ENCODE data around the gene TFR2.

TFR2 gene

DNA sequence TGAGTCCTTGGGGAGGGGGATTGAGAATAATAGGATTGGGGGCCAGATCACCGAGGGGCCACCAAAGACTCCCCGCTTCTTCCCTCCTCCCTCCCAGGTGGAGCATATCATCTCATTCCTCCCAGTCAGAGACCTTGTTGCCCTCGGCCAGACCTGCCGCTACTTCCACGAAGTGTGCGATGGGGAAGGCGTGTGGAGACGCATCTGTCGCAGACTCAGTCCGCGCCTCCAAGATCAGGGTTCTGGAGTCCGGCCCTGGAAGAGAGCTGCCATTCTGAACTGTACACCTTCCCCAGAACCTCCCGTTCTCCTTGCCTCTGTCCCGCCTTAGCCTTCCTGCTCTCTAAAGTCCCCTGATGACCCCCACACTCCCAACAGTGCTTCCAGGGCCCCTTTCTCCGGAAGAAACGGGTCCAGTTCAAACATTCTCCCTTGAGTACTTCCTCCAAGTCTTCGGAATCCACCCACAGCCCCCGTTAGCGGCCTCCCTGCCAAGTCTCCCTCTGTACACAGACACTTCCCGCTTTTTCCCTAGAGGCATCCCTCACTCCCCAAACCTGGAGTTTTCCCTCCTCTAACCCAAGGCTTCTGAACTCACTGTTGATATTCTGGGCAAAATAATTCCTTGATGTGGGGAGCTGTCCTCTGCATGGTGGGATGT, 51.1 kb downstream of the TFR2 start:
- Histone ChIP-seq H3K36me3 (ENCODE audit: control insufficient read depth, insufficient read depth, low read length) (no peaks in the 10 kb centered on the region; the same call in 1 of the 2 replicates), H3K27ac (ENCODE audit: low read depth, low read length) (no peak overlapping the region), H3K4me3 (ENCODE audit: low read depth, low read length) (peak overlapping the region; percentile 21; the same call in 1 of the 2 replicates), H3K4me1 (ENCODE audit: control insufficient read depth, insufficient read depth, low read length) (peaks cover 17% of the 10 kb centered on the region), H3K27me3 (ENCODE audit: control insufficient read depth, insufficient read depth, low read length) (no peaks in the 10 kb centered on the region), H3K9ac (ENCODE audit: low read length) (no peak overlapping the region), H3K9me3 (ENCODE audit: control insufficient read depth, insufficient read depth, low read depth, low read length) (no peaks in the 10 kb centered on the region)

DNA sequence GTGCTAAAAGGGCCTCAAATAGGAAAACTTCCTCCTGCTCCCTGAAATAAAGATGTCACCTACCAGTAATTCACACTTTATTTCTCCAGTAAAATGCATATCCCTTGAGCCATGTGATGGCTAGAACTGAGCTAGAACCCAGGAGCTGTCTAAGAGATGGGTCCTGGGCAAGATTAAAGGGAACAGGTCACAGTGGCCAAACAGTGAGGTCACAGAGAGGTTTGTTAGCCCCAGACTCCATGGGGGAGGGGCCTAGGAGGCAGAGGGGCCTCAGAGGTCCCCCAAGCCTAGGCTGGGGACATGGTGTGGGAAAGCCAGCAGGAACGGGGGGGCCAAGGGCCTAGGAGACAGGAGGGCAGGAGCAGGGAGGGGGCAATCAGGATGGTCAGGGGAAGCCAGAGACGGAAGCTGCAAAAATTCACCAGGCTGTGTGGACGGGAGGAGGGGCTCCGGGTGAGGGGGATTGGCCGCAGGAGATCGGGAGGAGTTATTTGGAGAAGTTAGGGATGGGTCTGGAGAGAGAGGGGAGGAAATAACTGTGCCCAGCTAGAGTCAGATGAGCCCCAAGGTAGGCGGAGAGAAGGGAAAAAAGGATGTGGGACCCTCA, 51.9 kb downstream of the TFR2 start:
- H3K9me3 ChIP-seq (ENCODE audit: control insufficient read depth, insufficient read depth, low read depth, low read length), result no peaks in the 10 kb centered on the region
- no peak overlapping the region for H3K27ac ChIP-seq (ENCODE audit: low read depth, low read length)
- H3K9ac ChIP-seq (ENCODE audit: low read length), result no peak overlapping the region
- H3K4me1 ChIP-seq (ENCODE audit: control insufficient read depth, insufficient read depth, low read length), result peaks cover 23% of the 10 kb centered on the region
- H3K4me3 ChIP-seq (ENCODE audit: low read depth, low read length), result peak overlapping the region; percentile 21; the same call in 1 of the 2 replicates
- no peaks in the 10 kb centered on the region for H3K27me3 ChIP-seq (ENCODE audit: control insufficient read depth, insufficient read depth, low read length)
- no peaks in the 10 kb centered on the region for H3K36me3 ChIP-seq (ENCODE audit: control insufficient read depth, insufficient read depth, low read length)

DNA sequence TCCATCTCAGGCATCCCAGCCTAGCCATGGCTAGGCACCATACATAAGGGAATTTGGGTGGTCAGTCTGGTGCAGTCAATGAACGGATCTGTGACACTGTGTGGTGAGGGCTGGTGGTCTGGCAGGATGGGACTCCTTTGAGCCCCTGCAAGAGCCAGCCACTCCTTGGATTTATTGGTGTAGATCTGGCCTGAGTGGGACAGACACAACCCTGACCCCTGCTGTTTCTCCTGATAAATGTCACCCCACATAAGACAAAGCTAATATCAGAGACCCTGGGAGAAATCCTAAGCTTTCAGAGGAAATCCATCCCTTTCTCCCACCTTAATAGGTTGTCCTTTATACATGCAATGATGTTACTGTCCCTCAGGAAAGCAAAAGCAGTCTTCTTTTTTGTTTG, 52.9 kb downstream of the TFR2 start:
- H3K36me3 ChIP-seq (ENCODE audit: control insufficient read depth, insufficient read depth, low read length), result no peaks in the 10 kb centered on the region
- peaks cover 31% of the 10 kb centered on the region for H3K4me1 ChIP-seq (ENCODE audit: control insufficient read depth, insufficient read depth, low read length)
- no peaks in the 10 kb centered on the region for H3K9me3 ChIP-seq (ENCODE audit: control insufficient read depth, insufficient read depth, low read depth, low read length)
- no peak overlapping the region for H3K9ac ChIP-seq (ENCODE audit: low read length)
- no peaks in the 10 kb centered on the region for H3K27me3 ChIP-seq (ENCODE audit: control insufficient read depth, insufficient read depth, low read length)
- no peak overlapping the region for H3K4me3 ChIP-seq (ENCODE audit: low read depth, low read length)
- no peak overlapping the region for H3K27ac ChIP-seq (ENCODE audit: low read depth, low read length)

DNA sequence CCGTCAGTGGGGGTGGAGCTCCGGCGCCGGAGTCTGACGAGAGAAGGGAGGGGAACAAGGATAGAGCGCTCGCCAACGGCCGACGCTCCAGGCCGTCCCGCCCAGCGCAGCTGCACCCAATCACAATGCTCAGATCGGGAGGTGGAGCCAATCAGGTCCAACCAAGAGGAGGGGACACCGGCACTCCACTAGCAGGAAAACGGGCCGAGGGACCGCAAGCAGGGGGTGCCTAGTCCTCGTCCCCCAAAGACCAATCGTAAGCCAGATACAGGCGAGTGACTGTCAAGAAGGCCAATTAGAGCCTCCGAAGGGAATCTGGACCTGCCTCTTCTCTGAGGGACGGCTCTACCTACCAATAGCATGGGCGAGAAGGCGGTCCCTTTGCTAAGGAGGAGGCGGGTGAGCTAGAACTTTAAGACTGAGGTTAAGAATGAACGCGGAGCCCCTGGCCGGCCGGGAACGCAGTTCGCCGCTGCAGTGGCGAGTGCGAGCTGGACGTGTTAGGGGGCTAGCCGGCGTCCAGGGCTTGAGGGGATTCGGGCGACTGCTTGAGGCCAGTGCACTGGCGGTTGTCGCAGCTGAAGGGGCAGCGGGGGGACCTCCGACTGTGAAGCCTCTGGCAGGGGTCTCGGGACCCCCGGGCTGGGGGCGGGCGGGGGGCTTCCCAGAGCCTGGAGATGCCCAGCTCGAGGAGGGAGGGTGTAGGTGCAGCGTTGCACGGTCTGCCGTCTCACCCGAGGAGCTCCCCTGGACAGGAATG, 54.9 kb downstream of the TFR2 start, which contains the start of gene FBXO24:
TSS of gene FBXO24 (plus strand) at position 63 of the 760 bp plus-strand sequence. CDS start at position 361, 298 bp downstream.
- Histone ChIP-seq H3K36me3 (ENCODE audit: control insufficient read depth, insufficient read depth, low read length) (peaks cover 12% of the 10 kb centered on the region), H3K4me3 (ENCODE audit: low read depth, low read length) (peak within 1 kb of the TSS; percentile 92), H3K27ac (ENCODE audit: low read depth, low read length) (peak within 1 kb of the TSS; percentile 74), H3K4me1 (ENCODE audit: control insufficient read depth, insufficient read depth, low read length) (peaks cover 38% of the 10 kb centered on the region), H3K27me3 (ENCODE audit: control insufficient read depth, insufficient read depth, low read length) (no peaks in the 10 kb centered on the region), H3K9ac (ENCODE audit: low read length) (peak within 1 kb of the TSS; percentile 89), H3K9me3 (ENCODE audit: control insufficient read depth, insufficient read depth, low read depth, low read length) (no peaks in the 10 kb centered on the region)

DNA sequence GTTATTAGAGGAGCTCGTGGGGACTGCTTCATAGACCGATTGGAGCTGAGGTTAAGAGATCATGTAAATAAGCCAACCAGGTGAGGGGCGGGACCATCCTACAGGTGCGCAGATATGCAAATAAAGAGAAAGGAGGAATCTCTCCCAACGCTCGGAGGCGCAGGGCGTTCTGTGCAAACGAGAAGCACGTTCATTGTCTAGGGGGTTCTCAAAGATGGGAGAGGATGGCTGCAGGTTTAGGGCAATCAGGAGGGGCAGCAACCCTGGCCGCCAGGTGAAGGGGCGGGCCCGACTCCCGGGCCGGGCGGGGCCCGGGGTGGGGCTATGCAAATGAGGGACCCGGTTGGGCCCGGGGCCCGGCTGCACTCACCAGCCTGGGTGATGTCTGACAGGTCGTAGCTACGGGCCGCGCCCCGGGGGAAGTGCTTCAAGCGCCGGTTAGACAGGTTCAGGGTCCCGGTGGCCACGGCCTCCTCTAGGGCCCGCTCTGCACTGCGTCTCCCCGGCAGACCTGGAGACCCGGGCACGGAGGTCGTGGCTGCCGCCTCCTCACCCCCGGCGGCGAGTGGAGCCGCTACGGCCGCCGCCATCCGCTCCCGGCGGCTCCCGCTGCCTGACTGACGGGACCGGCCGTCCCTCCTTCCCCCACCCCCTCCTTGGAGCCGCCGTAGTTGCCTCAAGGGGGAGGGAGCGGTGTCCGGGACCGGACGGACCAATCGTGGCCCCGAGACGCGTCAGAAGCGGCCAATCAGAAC, 55.7 kb downstream of the TFR2 start, which contains the start of gene LRCH4:
TSS of gene LRCH4 (minus strand) at position 619 of the 755 bp plus-strand sequence. CDS start at position 590, 29 bp downstream.
- Histone ChIP-seq H3K9me3 (ENCODE audit: control insufficient read depth, insufficient read depth, low read depth, low read length) (no peaks in the 10 kb centered on the region), H3K27me3 (ENCODE audit: control insufficient read depth, insufficient read depth, low read length) (no peaks in the 10 kb centered on the region), H3K36me3 (ENCODE audit: control insufficient read depth, insufficient read depth, low read length) (peaks cover 20% of the 10 kb centered on the region), H3K4me1 (ENCODE audit: control insufficient read depth, insufficient read depth, low read length) (peaks cover 38% of the 10 kb centered on the region), H3K9ac (ENCODE audit: low read length) (peak within 1 kb of the TSS; percentile 89), H3K27ac (ENCODE audit: low read depth, low read length) (peak within 1 kb of the TSS; percentile 74), H3K4me3 (ENCODE audit: low read depth, low read length) (peak within 1 kb of the TSS; percentile 92)

DNA sequence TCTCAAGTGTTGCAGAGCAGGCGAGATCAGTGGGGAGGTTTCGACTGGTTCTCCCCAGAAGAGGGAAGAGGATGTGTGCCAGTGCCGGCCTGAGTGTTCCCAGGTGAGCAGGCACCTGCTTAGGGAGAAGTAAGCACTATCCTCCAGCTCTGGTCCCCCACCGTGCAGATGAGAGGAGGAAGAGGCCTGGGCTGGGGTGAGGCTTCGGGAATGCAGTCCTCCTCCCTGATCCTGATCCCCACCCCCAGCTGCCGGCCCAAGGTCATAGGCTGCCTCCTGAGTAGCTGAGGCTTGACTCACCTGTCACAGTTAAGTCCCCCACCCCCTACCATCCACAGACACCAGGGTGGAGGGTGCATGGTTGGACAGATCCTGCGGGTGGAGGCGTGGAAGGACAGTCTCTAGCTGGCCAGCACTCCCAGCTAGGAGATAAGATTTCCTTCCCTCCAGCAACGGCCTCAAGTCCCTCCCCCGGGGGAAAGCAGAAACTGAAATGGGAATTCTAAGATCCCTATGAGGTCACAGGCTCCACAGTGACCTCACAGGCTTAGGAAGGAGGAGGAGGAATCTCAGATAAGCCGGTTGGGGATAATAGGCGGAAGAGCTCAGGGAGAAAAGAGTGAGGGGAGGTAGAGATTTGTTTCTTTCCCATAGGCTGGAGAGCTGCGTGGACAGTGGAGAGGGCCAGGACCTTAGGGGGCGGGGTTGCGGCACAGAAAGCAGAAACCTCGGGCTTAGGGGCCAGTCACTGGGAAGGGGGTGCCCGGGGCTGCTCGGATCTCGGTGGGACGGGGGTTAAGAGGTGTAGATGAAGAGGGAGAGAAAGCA, 56.5 kb downstream of the TFR2 start:
- Histone ChIP-seq H3K9me3 (ENCODE audit: control insufficient read depth, insufficient read depth, low read depth, low read length) (no peaks in the 10 kb centered on the region), H3K36me3 (ENCODE audit: control insufficient read depth, insufficient read depth, low read length) (peaks cover 28% of the 10 kb centered on the region), H3K27me3 (ENCODE audit: control insufficient read depth, insufficient read depth, low read length) (no peaks in the 10 kb centered on the region), H3K27ac (ENCODE audit: low read depth, low read length) (no peak overlapping the region; the same call in 1 of the 2 replicates), H3K4me1 (ENCODE audit: control insufficient read depth, insufficient read depth, low read length) (peaks cover 30% of the 10 kb centered on the region), H3K9ac (ENCODE audit: low read length) (peak overlapping the region; percentile 89), H3K4me3 (ENCODE audit: low read depth, low read length) (peak overlapping the region; percentile 92)

DNA sequence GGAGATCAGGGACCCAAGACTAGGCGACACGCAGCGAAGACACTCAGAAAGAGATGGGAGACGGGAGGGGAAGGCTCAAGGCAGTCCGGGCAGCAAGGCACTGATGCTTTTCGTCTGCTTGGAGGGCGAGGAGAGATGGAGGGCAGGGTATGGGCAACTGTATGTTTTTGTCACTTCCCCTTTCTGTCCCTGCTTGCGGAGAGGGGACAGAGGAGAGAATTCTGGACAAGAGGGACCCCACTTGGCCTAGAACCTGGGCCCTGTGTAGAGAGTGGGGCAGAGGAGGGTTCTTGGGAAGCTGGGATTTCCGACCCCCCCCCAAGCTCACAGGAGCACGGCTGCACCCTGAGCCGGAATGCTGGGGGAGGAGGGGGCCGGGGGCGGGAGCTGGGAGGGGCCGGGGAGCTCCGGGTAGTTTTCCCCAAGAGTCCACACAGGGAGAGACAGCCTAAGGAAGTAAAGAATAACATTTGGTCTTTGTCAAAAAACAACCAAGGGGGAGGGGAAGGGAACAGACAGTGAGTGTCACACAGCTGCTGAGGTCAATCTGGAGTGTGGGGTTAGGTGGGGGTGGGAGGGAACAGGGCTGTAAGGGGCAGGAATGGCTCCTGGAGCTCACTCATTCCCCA, 57.2 kb downstream of the TFR2 start:
- Histone ChIP-seq H3K27me3 (ENCODE audit: control insufficient read depth, insufficient read depth, low read length) (no peaks in the 10 kb centered on the region), H3K9me3 (ENCODE audit: control insufficient read depth, insufficient read depth, low read depth, low read length) (no peaks in the 10 kb centered on the region), H3K9ac (ENCODE audit: low read length) (peak overlapping the region; percentile 89), H3K4me3 (ENCODE audit: low read depth, low read length) (peak overlapping the region; percentile 92), H3K4me1 (ENCODE audit: control insufficient read depth, insufficient read depth, low read length) (peaks cover 23% of the 10 kb centered on the region), H3K36me3 (ENCODE audit: control insufficient read depth, insufficient read depth, low read length) (peaks cover 33% of the 10 kb centered on the region), H3K27ac (ENCODE audit: low read depth, low read length) (no peak overlapping the region; the same call in 1 of the 2 replicates)

DNA sequence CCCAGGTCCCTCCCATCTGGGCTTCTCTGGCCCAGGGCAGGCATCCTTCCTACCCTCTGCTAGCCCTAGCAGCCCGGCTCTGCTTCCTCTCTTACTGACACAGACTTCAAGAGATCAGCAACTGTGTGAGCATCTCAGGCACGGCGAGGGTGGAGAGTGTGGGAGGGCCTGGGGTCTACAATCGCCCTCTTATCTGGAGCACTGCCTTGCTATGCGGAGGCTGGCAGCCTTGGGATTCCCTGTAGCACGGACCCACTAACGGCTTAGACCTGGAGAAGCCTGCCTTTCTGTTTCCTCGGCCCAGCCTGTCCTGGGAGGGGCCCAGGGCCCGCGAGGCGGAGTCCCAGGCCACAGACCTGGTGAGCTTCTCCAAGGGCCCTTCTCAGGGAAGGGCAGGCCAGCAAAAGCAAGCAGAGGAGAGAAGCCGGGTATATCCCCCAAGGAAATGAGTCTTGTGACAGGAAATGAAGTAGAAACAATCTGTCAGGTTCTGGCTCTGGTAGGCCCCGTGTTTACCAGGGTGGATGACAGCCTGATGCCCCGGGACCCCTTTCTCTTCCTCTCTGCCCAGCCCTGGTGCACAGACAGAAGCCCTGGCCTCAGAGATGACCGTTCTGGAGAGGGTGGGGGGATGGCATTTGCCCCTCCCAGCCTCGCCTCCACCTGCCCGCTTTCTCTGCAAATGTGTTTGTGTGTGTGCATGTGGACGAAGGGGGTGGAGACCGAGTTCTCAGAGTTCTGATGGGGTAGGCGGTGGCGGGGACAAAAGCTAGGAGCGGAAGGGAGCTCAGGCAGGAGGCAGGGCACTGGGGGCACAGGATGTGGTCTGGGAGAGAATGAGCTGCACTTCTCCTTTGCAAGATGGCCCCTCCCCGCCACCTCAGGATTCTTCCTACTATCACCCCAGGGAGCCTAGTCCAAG, 58.0 kb downstream of the TFR2 start:
- peaks cover 40% of the 10 kb centered on the region for H3K36me3 ChIP-seq (ENCODE audit: control insufficient read depth, insufficient read depth, low read length)
- H3K9ac ChIP-seq (ENCODE audit: low read length), result peak overlapping the region; percentile 53
- no peaks in the 10 kb centered on the region for H3K9me3 ChIP-seq (ENCODE audit: control insufficient read depth, insufficient read depth, low read depth, low read length)
- peak overlapping the region; percentile 92 for H3K4me3 ChIP-seq (ENCODE audit: low read depth, low read length)
- no peaks in the 10 kb centered on the region for H3K27me3 ChIP-seq (ENCODE audit: control insufficient read depth, insufficient read depth, low read length)
- no peak overlapping the region; the same call in 1 of the 2 replicates for H3K27ac ChIP-seq (ENCODE audit: low read depth, low read length)
- H3K4me1 ChIP-seq (ENCODE audit: control insufficient read depth, insufficient read depth, low read length), result peaks cover 21% of the 10 kb centered on the region

DNA sequence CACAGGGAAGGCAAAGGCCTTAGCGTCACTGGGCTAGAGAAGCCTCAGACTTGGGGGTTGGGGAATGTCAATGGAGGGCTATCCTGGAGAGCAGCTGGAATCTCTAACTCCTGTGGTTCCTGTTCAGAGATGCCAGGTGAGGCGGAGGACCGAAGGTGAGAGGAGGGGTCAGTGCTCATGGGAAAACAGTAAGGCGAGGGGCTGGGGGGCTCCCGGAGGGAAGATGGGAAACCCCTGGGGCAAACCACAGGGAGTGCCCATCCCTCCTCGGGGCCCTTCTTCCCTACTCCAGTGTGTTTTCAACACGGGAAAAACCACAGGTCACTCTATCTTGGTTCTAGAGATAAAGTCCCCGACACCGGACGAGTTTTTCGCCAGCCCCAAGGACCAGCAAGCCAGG, 58.7 kb downstream of the TFR2 start:
- Histone ChIP-seq H3K4me1 (ENCODE audit: control insufficient read depth, insufficient read depth, low read length) (peaks cover 21% of the 10 kb centered on the region), H3K9me3 (ENCODE audit: control insufficient read depth, insufficient read depth, low read depth, low read length) (no peaks in the 10 kb centered on the region), H3K27me3 (ENCODE audit: control insufficient read depth, insufficient read depth, low read length) (no peaks in the 10 kb centered on the region), H3K36me3 (ENCODE audit: control insufficient read depth, insufficient read depth, low read length) (peaks cover 48% of the 10 kb centered on the region), H3K4me3 (ENCODE audit: low read depth, low read length) (no peak overlapping the region), H3K27ac (ENCODE audit: low read depth, low read length) (no peak overlapping the region), H3K9ac (ENCODE audit: low read length) (no peak overlapping the region)
